Stimulated activated naive B cell treated with anti-CD40 and anti-IgM and Interleukin-4, amounts not matched to agents 10 μg/mL and 1 μg/mL and 100 μg/mL, for 72 hours (primary cell): ENCODE data around the gene OVCA2.

Experiments used
- ATAC-seq, 2 donors: fragments of 150-1000 bp; cut with Tn5 transposase; replicated peaks; 2 replicates each; pipeline ENCODE4 v1.10.0; 2021; ENCODE audit warnings: moderate library complexity in 1 of 2
- DNase-seq: peaks from one replicate; pipeline ENCODE4 v3.0.0; 2021
- H3K27ac Mint-ChIP-seq: one replicate; pipeline ENCODE4 v1.8.0; 2022; ENCODE audit warnings: mild to moderate bottlenecking, mixed read lengths
- H3K27me3 Mint-ChIP-seq, 2 donors: one replicate each; pipeline ENCODE4 v1.8.0; 2022; ENCODE audit warnings: mixed read lengths in 2 of 2
- H3K36me3 Mint-ChIP-seq, 2 donors: one replicate each; pipeline ENCODE4 v1.8.0; 2022; ENCODE audit warnings: mixed read lengths in 2 of 2, mild to moderate bottlenecking in 1 of 2
- H3K4me1 Mint-ChIP-seq, 2 donors: one replicate each; pipeline ENCODE4 v1.8.0; 2022; ENCODE audit warnings: mixed read lengths in 2 of 2, mild to moderate bottlenecking in 1 of 2
- H3K4me3 Mint-ChIP-seq, 2 donors: one replicate each; pipeline ENCODE4 v1.8.0; 2022; ENCODE audit warnings: mild to moderate bottlenecking in 2 of 2, mixed read lengths in 2 of 2, moderate library complexity in 1 of 2
- H3K9me3 Mint-ChIP-seq, 2 donors: one replicate each; pipeline ENCODE4 v1.8.0; 2022; ENCODE audit warnings: mixed read lengths in 2 of 2, mild to moderate bottlenecking in 1 of 2

The OVCA2 gene

DNA sequence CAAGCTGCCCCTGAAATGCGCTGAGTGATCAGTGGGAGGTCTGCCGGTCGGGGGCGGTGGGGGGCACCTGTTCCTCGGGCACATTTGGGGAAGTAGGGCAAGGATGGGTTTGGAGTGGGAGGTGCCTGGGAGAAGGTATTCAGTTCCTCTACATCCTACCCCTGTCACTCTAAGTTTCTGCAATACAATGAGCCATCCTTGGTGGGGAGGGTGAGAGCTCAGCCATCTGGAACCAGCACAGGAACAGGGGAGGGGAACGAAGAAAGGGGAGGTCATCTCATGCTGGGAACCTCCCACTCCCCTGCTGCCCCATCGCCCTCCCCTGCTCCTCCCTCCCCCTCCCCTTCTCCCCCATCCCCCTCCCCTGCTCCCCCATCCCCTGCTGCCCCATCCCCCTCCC is 7.7 kb upstream of the OVCA2 start:
- H3K9me3 Mint-ChIP-seq: no peaks in the 10 kb centered on the region
- DNase-seq (no peak), ATAC-seq (no peak)
- no peaks in the 10 kb centered on the region for H3K27me3 Mint-ChIP-seq
- H3K27ac Mint-ChIP-seq: no peak overlapping the region
- no peak overlapping the region for H3K4me3 Mint-ChIP-seq
- H3K36me3 Mint-ChIP-seq: peaks cover 16 to 19% of the 10 kb centered on the region in 2 donors
- peaks cover 15 to 19% of the 10 kb centered on the region in 2 donors for H3K4me1 Mint-ChIP-seq

DNA sequence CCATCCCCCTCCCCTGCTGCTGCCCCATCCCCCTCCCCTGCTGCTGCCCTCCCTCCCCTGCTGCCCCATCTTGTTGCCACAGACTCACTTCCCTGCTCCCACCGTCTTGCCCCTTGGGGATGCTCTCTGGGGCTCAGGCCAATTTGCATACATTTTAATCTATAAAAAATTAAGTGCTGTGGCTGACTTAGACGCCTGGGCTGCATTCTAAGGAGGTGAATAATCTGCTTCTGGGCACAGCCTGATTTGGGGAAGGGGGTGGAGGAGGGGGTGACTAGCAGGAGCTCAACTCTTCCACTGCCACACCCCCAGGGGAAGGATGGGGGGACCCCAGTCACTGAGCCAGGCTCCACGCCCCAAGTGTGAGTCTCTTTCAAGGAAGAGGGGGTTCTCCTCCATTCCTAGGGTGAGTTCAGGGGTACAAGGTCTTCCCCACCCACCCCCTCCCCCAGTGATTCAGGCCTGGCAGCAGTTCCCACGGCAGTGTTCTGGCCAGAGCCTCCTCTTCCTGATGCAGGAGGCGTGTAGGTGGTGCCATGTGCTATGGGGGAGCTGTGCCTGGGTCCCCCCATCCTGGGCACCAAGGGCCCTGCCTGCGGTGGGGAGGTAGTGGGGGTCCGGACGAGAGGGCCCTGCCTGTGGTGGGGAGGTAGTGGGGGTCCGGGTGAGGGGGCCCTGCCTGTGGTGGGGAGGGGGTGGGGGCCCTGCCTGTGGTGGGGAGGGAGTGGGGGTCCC is 6.8 kb upstream of the OVCA2 start:
- no peak overlapping the region for H3K4me3 Mint-ChIP-seq
- ATAC-seq: no peak
- DNase-seq: no peak

DNA sequence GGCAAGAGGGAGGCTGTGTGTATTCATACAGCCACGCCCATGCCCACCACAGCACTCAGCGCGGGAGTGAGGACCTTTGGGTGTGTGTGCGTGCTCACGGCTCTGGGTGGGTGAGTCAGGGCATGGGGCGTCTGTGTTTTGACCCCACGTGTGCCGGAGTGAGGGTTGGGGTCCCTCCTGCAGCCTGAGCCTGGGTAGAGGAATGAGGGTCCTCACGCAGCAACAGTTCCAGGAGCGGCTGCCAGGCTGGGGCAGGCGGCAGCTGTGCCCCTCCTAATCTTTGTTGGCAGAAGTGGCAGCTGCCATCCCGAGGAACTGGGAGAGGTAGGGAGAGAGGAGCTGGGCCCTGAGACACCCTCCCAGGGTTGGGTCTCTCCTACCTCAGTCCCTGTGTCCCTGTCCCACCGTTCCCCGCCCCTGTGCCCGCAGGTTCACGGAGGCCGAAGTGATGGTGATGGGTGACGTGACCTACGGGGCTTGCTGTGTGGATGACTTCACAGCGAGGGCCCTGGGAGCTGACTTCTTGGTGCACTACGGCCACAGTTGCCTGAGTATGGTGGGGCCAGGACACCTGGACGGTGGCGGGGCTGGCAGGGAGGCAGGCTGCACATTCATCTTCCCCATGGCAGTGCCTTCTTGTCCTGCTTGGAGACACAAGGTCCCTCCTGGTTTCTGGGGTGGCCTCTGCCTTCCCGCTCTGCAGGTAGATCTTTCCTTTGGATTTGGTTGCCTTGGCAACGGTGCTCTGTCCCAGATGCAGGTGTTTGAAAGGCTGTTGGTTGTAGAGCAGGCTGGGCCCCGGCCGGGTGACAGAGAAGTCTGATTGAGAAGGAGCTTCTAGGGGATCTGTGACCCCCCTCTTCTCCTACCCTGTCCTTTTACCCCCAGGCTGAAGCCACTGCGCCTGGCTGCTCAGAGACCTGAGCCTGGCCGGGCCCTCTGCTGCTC is 6.0 kb upstream of the OVCA2 start:
- Mint-ChIP-seq H3K27ac (no peak overlapping the region), H3K4me1 (peaks cover 9 to 10% of the 10 kb centered on the region in 2 donors)

More for the DNA sequence above, 6.8 kb upstream of the OVCA2 start:
- Mint-ChIP-seq H3K36me3 (peaks cover 20 to 23% of the 10 kb centered on the region in 2 donors), H3K4me1 (peaks cover 12 to 13% of the 10 kb centered on the region in 2 donors), H3K27ac (no peak overlapping the region), H3K27me3 (no peaks in the 10 kb centered on the region), H3K9me3 (no peaks in the 10 kb centered on the region)

DNA sequence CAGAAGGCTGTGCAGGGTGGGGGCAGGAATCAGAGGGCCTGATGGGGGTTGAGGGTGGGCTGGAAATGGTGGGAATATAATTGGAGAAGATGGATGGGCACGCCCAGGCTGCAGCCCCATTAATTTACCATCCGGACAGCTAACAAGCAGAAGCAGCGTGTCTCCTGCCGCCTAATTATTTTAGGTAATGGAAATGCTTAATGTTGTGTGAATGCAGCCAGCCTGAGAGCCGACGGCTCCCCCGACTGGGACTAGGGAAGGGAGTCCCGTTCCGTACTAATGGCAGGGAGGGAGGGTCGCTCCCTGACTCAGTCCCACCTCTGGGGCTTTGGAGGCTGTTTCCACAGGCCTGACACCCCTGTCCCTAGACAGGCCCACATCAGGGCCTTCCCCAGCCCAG is 4.7 kb upstream of the OVCA2 start:
- ATAC-seq (no peak), DNase-seq (no peak)
- H3K4me3 Mint-ChIP-seq: no peak overlapping the region
- H3K27me3 Mint-ChIP-seq: no peaks in the 10 kb centered on the region
- H3K9me3 Mint-ChIP-seq: no peaks in the 10 kb centered on the region
- peaks cover 25 to 32% of the 10 kb centered on the region in 2 donors for H3K36me3 Mint-ChIP-seq
- peaks cover 8 to 13% of the 10 kb centered on the region in 2 donors for H3K4me1 Mint-ChIP-seq
- H3K27ac Mint-ChIP-seq: no peak overlapping the region

More for the DNA sequence above, 6.0 kb upstream of the OVCA2 start:
- ATAC-seq (no peak), DNase-seq (no peak)
- Mint-ChIP-seq H3K36me3 (peaks cover 21 to 28% of the 10 kb centered on the region in 2 donors), H3K4me3 (no peak overlapping the region), H3K27me3 (no peaks in the 10 kb centered on the region), H3K9me3 (no peaks in the 10 kb centered on the region)

DNA sequence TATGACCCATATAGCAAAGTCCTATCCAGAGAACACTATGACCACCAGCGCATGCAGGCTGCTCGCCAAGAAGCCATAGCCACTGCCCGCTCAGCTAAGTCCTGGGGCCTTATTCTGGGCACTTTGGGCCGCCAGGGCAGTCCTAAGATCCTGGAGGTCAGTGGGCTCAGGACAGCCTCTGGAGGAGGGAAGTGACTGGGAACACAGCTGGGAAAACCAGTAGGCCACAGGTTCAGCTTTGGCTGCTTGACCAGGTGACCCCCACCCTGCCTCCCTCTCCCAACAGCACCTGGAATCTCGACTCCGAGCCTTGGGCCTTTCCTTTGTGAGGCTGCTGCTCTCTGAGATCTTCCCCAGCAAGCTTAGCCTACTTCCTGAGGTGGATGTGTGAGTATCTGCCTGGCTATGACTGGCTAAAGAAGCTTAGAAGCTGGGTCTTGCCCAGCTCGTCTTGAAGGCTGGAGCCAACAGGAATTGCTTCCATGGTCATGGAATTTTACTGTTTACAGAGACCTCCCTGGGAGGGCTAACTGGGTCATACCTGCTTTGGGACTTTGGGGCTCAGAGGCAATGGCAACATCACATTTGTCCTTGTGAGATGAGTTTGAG is 1.5 kb upstream of the OVCA2 start:
- H3K36me3 Mint-ChIP-seq: peaks cover 45 to 51% of the 10 kb centered on the region in 2 donors
- peaks cover 13 to 24% of the 10 kb centered on the region in 2 donors for H3K4me1 Mint-ChIP-seq
- no peaks in the 10 kb centered on the region for H3K9me3 Mint-ChIP-seq
- no peaks in the 10 kb centered on the region for H3K27me3 Mint-ChIP-seq
- peak overlapping the region in 1 of 2 donors; percentile 56 for H3K4me3 Mint-ChIP-seq
- no peak for ATAC-seq
- H3K27ac Mint-ChIP-seq: no peak overlapping the region
- no peak for DNase-seq

- DNase-seq (no peak), ATAC-seq (no peak)
- Mint-ChIP-seq H3K36me3 (peaks cover 41 to 49% of the 10 kb centered on the region in 2 donors), H3K27ac (no peak overlapping the region), H3K9me3 (no peaks in the 10 kb centered on the region), H3K27me3 (no peaks in the 10 kb centered on the region), H3K4me1 (peaks cover 13 to 24% of the 10 kb centered on the region in 2 donors), H3K4me3 (peak overlapping the region; percentile 99 to 100)
These were observed 771 bp upstream of the OVCA2 start for GRCh38 chr17:2040942-2041560.

DNA sequence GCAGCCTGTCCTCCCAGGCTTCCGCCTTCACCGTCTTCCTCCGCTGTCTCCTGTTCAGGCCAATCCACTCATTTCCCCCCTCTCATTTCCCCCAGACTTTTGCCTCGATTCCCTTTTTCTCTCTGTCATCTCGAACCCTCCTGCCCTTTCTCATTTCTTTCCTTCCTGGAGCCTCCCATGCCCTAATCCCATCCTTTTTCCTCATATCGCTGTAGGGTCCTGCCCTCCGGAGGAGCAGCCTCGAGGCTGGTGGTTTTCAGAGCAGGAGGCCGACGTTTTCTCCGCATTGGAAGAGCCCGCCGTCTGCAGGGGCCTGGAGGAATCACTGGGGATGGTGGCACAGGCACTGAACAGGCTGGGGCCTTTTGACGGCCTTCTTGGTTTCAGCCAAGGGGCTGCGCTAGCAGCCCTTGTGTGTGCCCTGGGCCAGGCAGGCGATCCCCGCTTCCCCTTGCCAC is 597 bp downstream of the OVCA2 start:
- ATAC-seq: peak in 1 of 2 donors; percentile 7
- Mint-ChIP-seq H3K4me1 (peaks cover 13 to 24% of the 10 kb centered on the region in 2 donors), H3K27ac (peak overlapping the region; percentile 98), H3K9me3 (no peaks in the 10 kb centered on the region), H3K27me3 (no peaks in the 10 kb centered on the region), H3K36me3 (peaks cover 31 to 39% of the 10 kb centered on the region in 2 donors), H3K4me3 (peak overlapping the region; percentile 99 to 100)
- DNase-seq: no peak

DNA sequence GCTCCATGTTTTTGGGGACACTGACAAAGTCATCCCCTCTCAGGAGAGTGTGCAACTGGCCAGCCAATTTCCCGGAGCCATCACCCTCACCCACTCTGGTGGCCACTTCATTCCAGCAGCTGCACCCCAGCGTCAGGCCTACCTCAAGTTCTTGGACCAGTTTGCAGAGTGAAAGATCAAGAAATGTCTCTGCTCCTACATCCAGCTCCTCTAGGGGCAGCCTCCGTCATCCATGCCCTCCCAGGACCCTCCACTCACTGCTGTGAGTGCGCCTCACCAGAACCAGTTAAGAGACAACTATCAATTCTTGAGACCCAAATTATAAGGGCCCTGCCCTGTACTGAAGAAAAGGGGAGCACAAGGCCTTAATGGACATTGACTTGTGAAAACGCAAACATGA is 1.1 kb downstream of the OVCA2 start:
- Mint-ChIP-seq H3K4me1 (peaks cover 14 to 26% of the 10 kb centered on the region in 2 donors), H3K27ac (peak overlapping the region; percentile 98), H3K36me3 (peaks cover 31 to 36% of the 10 kb centered on the region in 2 donors), H3K9me3 (no peaks in the 10 kb centered on the region), H3K27me3 (peaks cover 2 to 3% of the 10 kb centered on the region in 2 donors), H3K4me3 (peak overlapping the region; percentile 99 to 100)
- no peak for ATAC-seq
- DNase-seq: no peak

- H3K4me3 Mint-ChIP-seq: no peak overlapping the region
- ATAC-seq (no peak), DNase-seq (no peak)
- peaks cover 29 to 38% of the 10 kb centered on the region in 2 donors for H3K36me3 Mint-ChIP-seq
- peaks cover 6 to 8% of the 10 kb centered on the region in 2 donors for H3K27me3 Mint-ChIP-seq
- peaks cover 20 to 32% of the 10 kb centered on the region in 2 donors for H3K4me1 Mint-ChIP-seq
- H3K9me3 Mint-ChIP-seq: no peaks in the 10 kb centered on the region
- no peak overlapping the region for H3K27ac Mint-ChIP-seq
These were observed 2.0 kb downstream of the OVCA2 start for GRCh38 chr17:2043785-2044184.

GRCh38 chr17:2044263-2044894 is 2.6 kb downstream of the OVCA2 start:
- peak overlapping the region; percentile 56 for H3K27ac Mint-ChIP-seq
- no peaks in the 10 kb centered on the region for H3K9me3 Mint-ChIP-seq

GRCh38 chr17:2047590-2047989 is 5.8 kb downstream of the OVCA2 start:
- Mint-ChIP-seq H3K36me3 (peaks cover 19 to 21% of the 10 kb centered on the region in 2 donors), H3K9me3 (no peaks in the 10 kb centered on the region), H3K4me1 (peaks cover 26 to 40% of the 10 kb centered on the region in 2 donors), H3K4me3 (no peak overlapping the region), H3K27me3 (peaks cover 19 to 25% of the 10 kb centered on the region in 2 donors), H3K27ac (no peak overlapping the region)
- ATAC-seq (no peak), DNase-seq (no peak)

More at GRCh38 chr17:2044263-2044894, 2.6 kb downstream of the OVCA2 start:
- Mint-ChIP-seq H3K4me1 (peaks cover 22 to 38% of the 10 kb centered on the region in 2 donors), H3K4me3 (peak overlapping the region in 1 of 2 donors; percentile 13), H3K36me3 (peaks cover 28 to 38% of the 10 kb centered on the region in 2 donors), H3K27me3 (peaks cover 6 to 8% of the 10 kb centered on the region in 2 donors)
- ATAC-seq (no peak), DNase-seq (no peak)

- Mint-ChIP-seq H3K27me3 (peaks cover 24 to 25% of the 10 kb centered on the region in 2 donors), H3K4me3 (peak overlapping the region in 1 of 2 donors; percentile 77), H3K27ac (no peak overlapping the region), H3K36me3 (peaks cover 11 to 14% of the 10 kb centered on the region in 2 donors), H3K4me1 (peaks cover 23 to 37% of the 10 kb centered on the region in 2 donors), H3K9me3 (no peaks in the 10 kb centered on the region)
- ATAC-seq (no peak), DNase-seq (no peak)
These were observed 7.0 kb downstream of the OVCA2 start for GRCh38 chr17:2048805-2049204.
